ENCODE data around the gene DUSP5. TPM values are rescaled to one million over a fixed set of nuclear protein-coding genes. Genes with fewer than 3 reads are reported as not detected.

DUSP5 gene
- total and polyA plus RNA-seq, 4 experiments from 2014 or later: 3.5 to 33.7 (median 7.2) TPM

- Histone ChIP-seq H3K36me3 (ENCODE audit: insufficient read depth, low read length) (no peaks in the 10 kb centered on the region), H3K27ac (ENCODE audit: low read depth, low read length) (no peak overlapping the region), H3K4me3 (ENCODE audit: low read length in 2 of 2) (no peak overlapping the region), H3K4me1 (ENCODE audit: insufficient read depth, low read length) (peaks cover 4% of the 10 kb centered on the region), H3K9me3 (ENCODE audit: control insufficient read depth in 1 of 2, low read length in 2 of 2) (no peaks in the 10 kb centered on the region), H3K27me3 (ENCODE audit: insufficient read depth, low read length) (peaks cover 3% of the 10 kb centered on the region)
- ChIA-PET POLR2A (ENCODE audit: partially characterized antibody) (no interaction called here), CTCF (ENCODE audit: partially characterized antibody) (no interaction called here)
- no peak overlapping the region for H3K27ac Mint-ChIP-seq
- no peak overlapping the region for H3K4me3 Mint-ChIP-seq
- no peaks in the 10 kb centered on the region for H3K9me3 Mint-ChIP-seq
- peaks cover 6 to 13% of the 10 kb centered on the region in 2 donors for H3K27me3 Mint-ChIP-seq
- no peaks in the 10 kb centered on the region for H3K36me3 Mint-ChIP-seq
- intact Hi-C loops (cut with micrococcal nuclease): no loop called here
- no peak for DNase-seq
- H3K4me1 Mint-ChIP-seq: peaks cover 3 to 5% (median 4%) of the 10 kb centered on the region in 4 donors
These were observed 56.2 kb downstream of the DUSP5 start for GRCh38 chr10:110553905-110554304.

- Mint-ChIP-seq H3K4me1 (peaks cover 3 to 6% (median 4%) of the 10 kb centered on the region in 4 donors), H3K9me3 (no peaks in the 10 kb centered on the region), H3K27me3 (peaks cover 6 to 12% of the 10 kb centered on the region in 2 donors), H3K27ac (no peak overlapping the region), H3K4me3 (no peak overlapping the region), H3K36me3 (no peaks in the 10 kb centered on the region)
- H3K27me3 ChIP-seq (ENCODE audit: insufficient read depth, low read length): no peaks in the 10 kb centered on the region
- ChIA-PET POLR2A (ENCODE audit: partially characterized antibody) (no interaction called here), CTCF (ENCODE audit: partially characterized antibody) (no interaction called here)
- DNase-seq: no peak
- peaks cover 4% of the 10 kb centered on the region for H3K4me1 ChIP-seq (ENCODE audit: insufficient read depth, low read length)
- no peaks in the 10 kb centered on the region for H3K36me3 ChIP-seq (ENCODE audit: insufficient read depth, low read length)
- no peak overlapping the region for H3K27ac ChIP-seq (ENCODE audit: low read depth, low read length)
- no peak overlapping the region for H3K4me3 ChIP-seq (ENCODE audit: low read length in 2 of 2)
- no peaks in the 10 kb centered on the region for H3K9me3 ChIP-seq (ENCODE audit: control insufficient read depth in 1 of 2, low read length in 2 of 2)
- intact Hi-C loops (cut with micrococcal nuclease): loop anchor here (2.0 kb wide), 1 partner anchor 1759 kb away; no protein-coding TSS in a partner anchor
These were observed 58.6 kb downstream of the DUSP5 start for GRCh38 chr10:110556296-110556695.

- Histone ChIP-seq H3K27ac (ENCODE audit: low read depth, low read length) (no peak overlapping the region), H3K27me3 (ENCODE audit: insufficient read depth, low read length) (no peaks in the 10 kb centered on the region), H3K9me3 (ENCODE audit: control insufficient read depth in 1 of 2, low read length in 2 of 2) (no peaks in the 10 kb centered on the region), H3K4me3 (ENCODE audit: low read length in 2 of 2) (no peak overlapping the region), H3K4me1 (ENCODE audit: insufficient read depth, low read length) (peaks cover 4% of the 10 kb centered on the region), H3K36me3 (ENCODE audit: insufficient read depth, low read length) (no peaks in the 10 kb centered on the region)
- H3K9me3 Mint-ChIP-seq: no peaks in the 10 kb centered on the region
- intact Hi-C loops (cut with micrococcal nuclease): loop anchor here (1.0 to 2.0 kb wide), 4 partner anchors 10 to 1758 kb away; partner anchors contain the start of gene SMC3
- H3K36me3 Mint-ChIP-seq: no peaks in the 10 kb centered on the region
- H3K27me3 Mint-ChIP-seq: peaks cover 4 to 9% of the 10 kb centered on the region in 2 donors
- peak overlapping the region in 1 of 8 donors; percentile 51 for H3K4me3 Mint-ChIP-seq
- H3K4me1 Mint-ChIP-seq: peaks cover 3 to 6% (median 4%) of the 10 kb centered on the region in 4 donors
- POLR2A ChIA-PET (ENCODE audit: partially characterized antibody): interaction anchor here (2.6 kb wide), 1 partner anchor 10 kb away, joined by 7 read pairs; the partner anchor contains the start of gene SMC3
- H3K27ac Mint-ChIP-seq: peak overlapping the region in 1 of 7 donors; percentile 61
- DNase-seq: peak; percentile 45 to 73 (median 62)
- CTCF ChIA-PET (ENCODE audit: partially characterized antibody): interaction anchor here (0.7 to 1.9 kb wide), 8 partner anchors 10 to 1581 kb away, joined by 3 to 5 read pairs (median 4); partner anchors contain the start of gene SMC3
These were observed 59.4 kb downstream of the DUSP5 start for GRCh38 chr10:110556969-110557601.

GRCh38 chr10:110558041-110558440, 60.3 kb downstream of the DUSP5 start:
- ChIA-PET POLR2A (ENCODE audit: partially characterized antibody) (interaction anchor here (2.6 kb wide), 1 partner anchor 9 kb away, joined by 7 read pairs; the partner anchor contains the start of gene SMC3), CTCF (ENCODE audit: partially characterized antibody) (interaction anchor here (0.7 to 1.9 kb wide), 12 partner anchors 8 to 866 kb away, joined by 3 to 11 read pairs (median 4); partner anchors contain the start of gene SMC3)
- H3K4me1 Mint-ChIP-seq: peaks cover 3 to 6% (median 4%) of the 10 kb centered on the region in 4 donors
- H3K4me3 Mint-ChIP-seq: no peak overlapping the region
- peaks cover 4% of the 10 kb centered on the region for H3K4me1 ChIP-seq (ENCODE audit: insufficient read depth, low read length)
- H3K27me3 ChIP-seq (ENCODE audit: insufficient read depth, low read length): no peaks in the 10 kb centered on the region
- H3K27me3 Mint-ChIP-seq: peaks cover 1 to 7% of the 10 kb centered on the region in 2 donors
- intact Hi-C loops (cut with micrococcal nuclease): no loop called here
- H3K9me3 ChIP-seq (ENCODE audit: control insufficient read depth in 1 of 2, low read length in 2 of 2): no peaks in the 10 kb centered on the region
- no peak overlapping the region for H3K27ac ChIP-seq (ENCODE audit: low read depth, low read length)
- H3K36me3 Mint-ChIP-seq: no peaks in the 10 kb centered on the region
- H3K4me3 ChIP-seq (ENCODE audit: low read length in 2 of 2): no peak overlapping the region
- H3K27ac Mint-ChIP-seq: no peak overlapping the region
- no peaks in the 10 kb centered on the region for H3K36me3 ChIP-seq (ENCODE audit: insufficient read depth, low read length)
- DNase-seq: no peak
- no peaks in the 10 kb centered on the region for H3K9me3 Mint-ChIP-seq

GRCh38 chr10:110560012-110560411, 62.3 kb downstream of the DUSP5 start:
- H3K27me3 Mint-ChIP-seq: peaks cover 8 to 13% of the 10 kb centered on the region in 2 donors
- H3K4me1 Mint-ChIP-seq: peaks cover 3 to 6% (median 4%) of the 10 kb centered on the region in 4 donors
- no peaks in the 10 kb centered on the region for H3K9me3 Mint-ChIP-seq
- ChIA-PET CTCF (ENCODE audit: partially characterized antibody) (interaction anchor here (1.9 to 2.5 kb wide), 2 partner anchors 12 to 40 kb away, joined by 5 to 9 read pairs; no protein-coding TSS in a partner anchor), POLR2A (ENCODE audit: partially characterized antibody) (interaction anchor here (0.7 kb wide), 1 partner anchor 48 kb away, joined by 3 read pairs; no protein-coding TSS in a partner anchor)
- no peak overlapping the region for H3K4me3 ChIP-seq (ENCODE audit: low read length in 2 of 2)
- no peak overlapping the region for H3K27ac ChIP-seq (ENCODE audit: low read depth, low read length)
- no peak for DNase-seq
- H3K27me3 ChIP-seq (ENCODE audit: insufficient read depth, low read length): no peaks in the 10 kb centered on the region
- intact Hi-C loops (cut with micrococcal nuclease): loop anchor here (10.0 kb wide), 1 partner anchor 635 kb away; the partner anchor contains the start of gene XPNPEP1
- no peaks in the 10 kb centered on the region for H3K36me3 ChIP-seq (ENCODE audit: insufficient read depth, low read length)
- H3K9me3 ChIP-seq (ENCODE audit: control insufficient read depth in 1 of 2, low read length in 2 of 2): no peaks in the 10 kb centered on the region
- peaks cover 4% of the 10 kb centered on the region for H3K4me1 ChIP-seq (ENCODE audit: insufficient read depth, low read length)
- no peak overlapping the region for H3K27ac Mint-ChIP-seq
- H3K4me3 Mint-ChIP-seq: no peak overlapping the region
- H3K36me3 Mint-ChIP-seq: no peaks in the 10 kb centered on the region

Other genes starting within 250 kb of the DUSP5 start
- gene SMNDC1, start 193.0 kb upstream of the DUSP5 start, total RNA-seq: 10 to 100 TPM; 39.0 to 39.3 TPM
- 10 to 100 TPM; 11.3 to 22.6 TPM for gene SMNDC1, start 193.0 kb upstream of the DUSP5 start, polyA plus RNA-seq
- gene SMC3, start 69.8 kb downstream of the DUSP5 start, total RNA-seq: 10 to 100 TPM; 53.4 to 59.5 TPM
- gene SMC3, start 69.8 kb downstream of the DUSP5 start, polyA plus RNA-seq: 10 to 100 TPM; 43.8 to 96.1 TPM
- gene RBM20, start 146.4 kb downstream of the DUSP5 start, total RNA-seq: not detected
- under 1 TPM in 1 of 2 donors, not detected in 1; 0.03 TPM for gene RBM20, start 146.4 kb downstream of the DUSP5 start, polyA plus RNA-seq

Data from CD4-positive, alpha-beta memory T cell (primary cell).